Activated B cell treated with CpG ODN at 0.5 μM for 24 hours (primary cell): ENCODE results near the gene SCAND1. TPM values are rescaled to one million over a fixed set of nuclear protein-coding genes. Genes with fewer than 3 reads are reported as not detected.
"Not testable (repeated sequence)": the region's sequence is repeated elsewhere in the genome, so short reads cannot be mapped to it uniquely, and the experiment has no call there.

Experiments used
- ATAC-seq: fragments of 200-7000 bp; cut with Tn5 transposase; one replicate; pipeline ENCODE4 v1.10.0; 2021; ENCODE audit warnings: low read depth, mild to moderate bottlenecking, moderate library complexity
- CTCF ChIA-PET: fragments of 350-600 bp; sonication (Branson Sonifier 250); formaldehyde crosslinking; loops from one replicate; lab custom pipeline; 2021; ENCODE audit warnings: antibody characterized with exemption; lab: Charles Lee
- POLR2A ChIA-PET: fragments of 350-600 bp; sonication (Branson Sonifier 250); formaldehyde crosslinking; loops from one replicate; lab custom pipeline; 2021; ENCODE audit warnings: antibody characterized with exemption; lab: Charles Lee
- DNase-seq: peaks from one replicate; pipeline ENCODE4 v3.0.0; 2022
- H3K27ac Mint-ChIP-seq: one replicate; pipeline ENCODE4 v1.8.0; 2020; ENCODE audit warnings: mixed read lengths
- H3K27me3 Mint-ChIP-seq: one replicate; pipeline ENCODE4 v1.8.0; 2021; ENCODE audit warnings: mixed read lengths
- H3K36me3 Mint-ChIP-seq: one replicate; pipeline ENCODE4 v1.8.0; 2021; ENCODE audit warnings: low read depth, mixed read lengths
- H3K4me1 Mint-ChIP-seq: one replicate; pipeline ENCODE4 v1.8.0; 2021; ENCODE audit warnings: mixed read lengths
- H3K4me3 Mint-ChIP-seq: one replicate; pipeline ENCODE4 v1.8.0; 2020; ENCODE audit warnings: mild to moderate bottlenecking, mixed read lengths
- H3K9me3 Mint-ChIP-seq: one replicate; pipeline ENCODE4 v1.8.0; 2020; ENCODE audit warnings: mixed read lengths
- CTCF ChIP-seq: fragments of 200-600 bp; IDR thresholded peaks from one replicate; pipeline ENCODE4 v1.8.0; 2022; ENCODE audit warnings: antibody characterized with exemption, mild to moderate bottlenecking
- intact Hi-C: fragments of 100-400 bp; cut with micrococcal nuclease; formaldehyde crosslinking; loops from one replicate; pipeline ENCODE4 v1.15.1; 2024
- total RNA-seq: library from RNA; stranded (reverse); gene quantifications from 2 replicates; pipeline ENCODE4 v1.2.3, GENCODE V29; 2022

SCAND1 gene
- total RNA-seq = 35.9 and 43.2 TPM in 2 replicates

- TF ChIP-seq CTCF = peak; percentile 48
- H3K9me3 Mint-ChIP-seq = peaks cover 3% of the 10 kb centered on the region
- intact Hi-C loops = loop anchor here (1.0 to 10.0 kb wide), 18 partner anchors 38 to 1130 kb away; partner anchors contain the start of genes ACSS2, CEP250, CPNE1 and EIF6
Measured at GRCh38 chr20:35954200-35954906, at the start of gene SCAND1. Gene SCAND1 (minus strand): TSS chr20:35954502. CDS start chr20:35954284, 218 bp downstream.

GRCh38 chr20:36004045-36004444 lies 49.7 kb upstream of the SCAND1 start:
- ChIA-PET POLR2A (no interaction called here), CTCF (interaction anchor here (1.1 kb wide), 1 partner anchor 134 kb away, joined by 4 read pairs; no protein-coding TSS in a partner anchor)
- no peak overlapping the region for H3K27ac Mint-ChIP-seq
- H3K36me3 Mint-ChIP-seq = peaks cover 4% of the 10 kb centered on the region
- H3K4me1 Mint-ChIP-seq = no peaks in the 10 kb centered on the region
- peaks cover 11% of the 10 kb centered on the region for H3K9me3 Mint-ChIP-seq
- ATAC-seq (no peak), DNase-seq (no peak)
- peaks cover 15% of the 10 kb centered on the region for H3K27me3 Mint-ChIP-seq
- TF ChIP-seq CTCF = no peak
- H3K4me3 Mint-ChIP-seq = no peak overlapping the region
- intact Hi-C loops = no loop called here

More at GRCh38 chr20:35954200-35954906, at the start of gene SCAND1:
- DNase-seq (peak; percentile 94), ATAC-seq (peak; percentile 86)
- peaks cover 22% of the 10 kb centered on the region for H3K4me1 Mint-ChIP-seq
- peak within 1 kb of the TSS; percentile 100 for H3K4me3 Mint-ChIP-seq
- peaks cover 7% of the 10 kb centered on the region for H3K36me3 Mint-ChIP-seq
- peak within 1 kb of the TSS; percentile 100 for H3K27ac Mint-ChIP-seq
- POLR2A ChIA-PET = interaction anchor here (0.5 to 4.0 kb wide), 46 partner anchors 8 to 1842 kb away, joined by 3 to 104 read pairs (median 4); partner anchors contain the start of genes AAR2, CEP250, CNBD2 and CPNE1
- no peaks in the 10 kb centered on the region for H3K27me3 Mint-ChIP-seq
- CTCF ChIA-PET = interaction anchor here (0.6 to 2.7 kb wide), 10 partner anchors 9 to 489 kb away, joined by 3 to 17 read pairs (median 3); partner anchors contain the start of genes AAR2, PHF20 and RBM39

- Mint-ChIP-seq H3K27me3 (peaks cover 15% of the 10 kb centered on the region), H3K4me3 (no peak overlapping the region), H3K36me3 (peaks cover 4% of the 10 kb centered on the region), H3K27ac (no peak overlapping the region), H3K9me3 (peaks cover 11% of the 10 kb centered on the region), H3K4me1 (no peaks in the 10 kb centered on the region)
- intact Hi-C loops = no loop called here
- ATAC-seq = no peak
- ChIA-PET POLR2A (no interaction called here), CTCF (interaction anchor here (1.1 to 1.5 kb wide), 2 partner anchors 9 to 135 kb away, joined by 4 to 5 read pairs; no protein-coding TSS in a partner anchor)
- TF ChIP-seq CTCF = no peak
- DNase-seq = no peak
Measured at GRCh38 chr20:36002855-36003254, 48.6 kb upstream of the SCAND1 start.

GRCh38 chr20:36001331-36001730 lies 47.0 kb upstream of the SCAND1 start:
- POLR2A ChIA-PET, DNase-seq, H3K27ac Mint-ChIP-seq, H3K36me3 Mint-ChIP-seq, intact Hi-C loops, H3K4me1 Mint-ChIP-seq, H3K4me3 Mint-ChIP-seq, CTCF ChIA-PET, ATAC-seq: not testable (repeated sequence)
- peaks cover 11% of the 10 kb centered on the region for H3K9me3 Mint-ChIP-seq
- peaks cover 11% of the 10 kb centered on the region for H3K27me3 Mint-ChIP-seq

- H3K27ac Mint-ChIP-seq, DNase-seq, H3K4me1 Mint-ChIP-seq, H3K9me3 Mint-ChIP-seq, H3K36me3 Mint-ChIP-seq, H3K27me3 Mint-ChIP-seq, ATAC-seq, H3K4me3 Mint-ChIP-seq: not testable (repeated sequence)
- POLR2A ChIA-PET = interaction anchor here (0.6 kb wide), 1 partner anchor 142 kb away, joined by 3 read pairs; no protein-coding TSS in a partner anchor
- intact Hi-C loops = loop anchor here (10.0 kb wide), 1 partner anchor 918 kb away; no protein-coding TSS in a partner anchor
- CTCF ChIA-PET = interaction anchor here (10.0 kb wide), 1 partner anchor 143 kb away, joined by 488 read pairs; no protein-coding TSS in a partner anchor
Measured at GRCh38 chr20:35996492-35996891, 42.2 kb upstream of the SCAND1 start.
